ENCODE measurements around the gene CREG1.
"Not testable (repeated sequence)": the region's sequence is repeated elsewhere in the genome, so short reads cannot be mapped to it uniquely, and the experiment has no call there.

CREG1 gene

GRCh38 chr1:167561753-167562152, 8.2 kb upstream of the CREG1 start:
- Histone ChIP-seq H3K27me3 (ENCODE audit: control insufficient read depth, insufficient read depth, low read length) (no peaks in the 10 kb centered on the region), H3K9me3 (ENCODE audit: control insufficient read depth, low read length) (no peaks in the 10 kb centered on the region), H3K36me3 (ENCODE audit: control insufficient read depth, insufficient read depth, low read length) (no peaks in the 10 kb centered on the region), H3K4me1 (ENCODE audit: control insufficient read depth, insufficient read depth, low read length) (no peaks in the 10 kb centered on the region), H3K4me3 (ENCODE audit: low read length) (no peak overlapping the region), H3K9ac (ENCODE audit: low read length) (no peak overlapping the region)

DNA sequence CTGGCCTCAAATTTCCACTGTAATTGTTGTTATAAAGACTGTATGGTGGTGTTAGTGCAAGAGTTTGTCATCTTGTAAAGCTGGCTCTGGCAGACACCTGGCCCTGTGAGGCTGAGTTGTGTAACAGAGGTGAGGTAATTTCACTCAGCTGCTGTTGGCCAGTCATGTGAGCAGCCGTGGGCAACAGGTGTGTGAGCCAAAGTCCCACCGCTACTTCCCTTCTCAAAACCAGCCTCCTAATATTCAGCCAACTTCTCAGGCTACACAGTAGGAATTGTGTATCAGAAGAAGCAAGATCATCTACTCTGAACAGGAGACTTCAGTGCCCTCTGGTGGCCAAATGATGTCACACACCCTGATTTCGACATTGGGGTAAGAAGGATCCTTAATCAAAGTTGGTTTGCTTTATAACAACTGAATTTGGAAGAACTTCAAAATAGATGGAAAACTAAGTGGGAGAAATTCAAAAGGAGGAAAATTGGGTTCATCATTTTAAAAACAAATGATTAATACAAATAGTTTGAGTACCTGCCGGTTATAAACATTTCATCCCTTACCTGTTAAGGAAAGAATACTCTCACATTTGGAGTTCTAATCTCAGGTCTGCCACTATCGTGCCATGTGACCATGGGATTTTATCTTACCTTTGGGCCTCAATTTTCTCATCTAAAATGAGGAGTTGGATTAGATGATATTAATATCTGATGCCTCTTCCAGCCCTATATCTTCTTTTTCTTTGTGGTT, 2.6 kb upstream of the CREG1 start:
- H3K9ac ChIP-seq (ENCODE audit: low read length): no peak overlapping the region

GRCh38 chr1:167555072-167555471, 1.5 kb upstream of the CREG1 start:
- not testable (repeated sequence) for H3K9me3 ChIP-seq (ENCODE audit: control insufficient read depth, low read length); H3K27me3 ChIP-seq (ENCODE audit: control insufficient read depth, insufficient read depth, low read length); H3K36me3 ChIP-seq (ENCODE audit: control insufficient read depth, insufficient read depth, low read length); H3K4me3 ChIP-seq (ENCODE audit: low read length); H3K9ac ChIP-seq (ENCODE audit: low read length); H3K4me1 ChIP-seq (ENCODE audit: control insufficient read depth, insufficient read depth, low read length)

More for the DNA sequence above, 2.6 kb upstream of the CREG1 start:
- Histone ChIP-seq H3K36me3 (ENCODE audit: control insufficient read depth, insufficient read depth, low read length) (no peaks in the 10 kb centered on the region), H3K4me1 (ENCODE audit: control insufficient read depth, insufficient read depth, low read length) (no peaks in the 10 kb centered on the region), H3K27me3 (ENCODE audit: control insufficient read depth, insufficient read depth, low read length) (no peaks in the 10 kb centered on the region), H3K4me3 (ENCODE audit: low read length) (no peak overlapping the region), H3K9me3 (ENCODE audit: control insufficient read depth, low read length) (no peaks in the 10 kb centered on the region)

DNA sequence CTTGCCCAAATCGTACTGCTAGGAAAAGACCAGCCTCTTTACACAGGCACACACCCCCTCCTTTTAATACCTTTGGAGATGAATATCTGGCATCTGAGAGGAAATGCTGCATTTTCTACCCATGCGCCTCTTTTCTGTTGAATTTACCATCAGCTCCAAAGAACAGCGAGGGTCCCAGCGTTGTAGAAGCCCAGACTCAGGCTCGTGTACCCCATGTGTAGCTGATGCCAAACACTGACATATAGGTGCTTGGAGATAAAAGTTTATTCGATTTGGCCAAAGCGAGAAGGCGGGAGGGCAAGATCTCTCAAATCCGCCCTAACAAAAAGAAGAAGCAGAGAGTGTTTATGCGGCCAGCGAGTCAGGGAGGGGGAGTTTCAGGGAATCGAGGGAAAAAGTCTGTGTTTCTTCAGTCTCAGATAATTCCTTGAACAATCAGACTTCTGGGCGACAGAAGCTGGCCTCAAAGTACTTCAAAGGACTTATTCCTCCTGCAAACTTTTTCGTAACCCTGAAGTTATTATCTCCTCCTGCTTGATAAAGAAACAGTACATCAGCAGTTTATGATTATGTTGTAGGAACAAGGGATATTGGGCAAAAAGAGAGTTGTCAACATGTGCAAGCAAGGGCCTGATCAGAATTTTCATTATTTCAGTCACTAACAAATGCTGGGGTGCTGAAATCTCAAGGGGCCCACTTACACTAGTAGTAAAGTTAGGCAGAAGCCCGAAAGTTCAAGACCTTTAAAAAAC, 642 bp upstream of the CREG1 start:
- Histone ChIP-seq H3K9me3 (ENCODE audit: control insufficient read depth, low read length) (no peaks in the 10 kb centered on the region), H3K4me3 (ENCODE audit: low read length) (peak overlapping the region; percentile 27), H3K27me3 (ENCODE audit: control insufficient read depth, insufficient read depth, low read length) (no peaks in the 10 kb centered on the region), H3K4me1 (ENCODE audit: control insufficient read depth, insufficient read depth, low read length) (no peaks in the 10 kb centered on the region), H3K36me3 (ENCODE audit: control insufficient read depth, insufficient read depth, low read length) (no peaks in the 10 kb centered on the region), H3K9ac (ENCODE audit: low read length) (peak overlapping the region; percentile 59)

GRCh38 chr1:167551362-167551761, 2.2 kb downstream of the CREG1 start:
- H3K4me3 ChIP-seq (ENCODE audit: low read length): no peak overlapping the region
- no peaks in the 10 kb centered on the region for H3K9me3 ChIP-seq (ENCODE audit: control insufficient read depth, low read length)
- no peaks in the 10 kb centered on the region for H3K4me1 ChIP-seq (ENCODE audit: control insufficient read depth, insufficient read depth, low read length)
- no peaks in the 10 kb centered on the region for H3K27me3 ChIP-seq (ENCODE audit: control insufficient read depth, insufficient read depth, low read length)
- H3K9ac ChIP-seq (ENCODE audit: low read length): no peak overlapping the region
- no peaks in the 10 kb centered on the region for H3K36me3 ChIP-seq (ENCODE audit: control insufficient read depth, insufficient read depth, low read length)

- H3K36me3 ChIP-seq (ENCODE audit: control insufficient read depth, insufficient read depth, low read length): no peaks in the 10 kb centered on the region
- H3K4me1 ChIP-seq (ENCODE audit: control insufficient read depth, insufficient read depth, low read length): peaks cover 15% of the 10 kb centered on the region
- no peak overlapping the region for H3K4me3 ChIP-seq (ENCODE audit: low read length)
- no peak overlapping the region for H3K9ac ChIP-seq (ENCODE audit: low read length)
- no peaks in the 10 kb centered on the region for H3K27me3 ChIP-seq (ENCODE audit: control insufficient read depth, insufficient read depth, low read length)
- no peaks in the 10 kb centered on the region for H3K9me3 ChIP-seq (ENCODE audit: control insufficient read depth, low read length)
Measured at GRCh38 chr1:167548059-167548932, 5.3 kb downstream of the CREG1 start.

DNA sequence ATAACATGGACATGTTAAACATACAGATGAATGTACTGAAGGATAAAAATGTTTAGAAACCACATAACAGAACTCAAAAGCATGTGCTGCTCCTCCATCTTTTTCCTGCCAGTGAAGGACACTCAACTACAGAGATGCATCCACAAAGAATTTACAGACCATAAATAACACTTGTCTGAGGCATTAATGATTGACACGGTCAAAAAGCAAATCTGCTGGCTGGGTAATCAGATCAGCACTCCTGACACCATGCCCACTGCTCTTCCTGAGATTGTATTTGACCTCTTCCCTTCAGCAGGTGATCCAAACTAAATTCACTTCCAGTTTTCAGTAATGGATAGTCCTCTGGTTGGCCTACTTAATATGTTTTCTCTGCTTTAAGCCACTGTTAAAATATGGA, 6.6 kb downstream of the CREG1 start:
- Histone ChIP-seq H3K4me1 (ENCODE audit: control insufficient read depth, insufficient read depth, low read length) (peaks cover 15% of the 10 kb centered on the region), H3K9me3 (ENCODE audit: control insufficient read depth, low read length) (no peaks in the 10 kb centered on the region), H3K9ac (ENCODE audit: low read length) (no peak overlapping the region), H3K36me3 (ENCODE audit: control insufficient read depth, insufficient read depth, low read length) (no peaks in the 10 kb centered on the region), H3K27me3 (ENCODE audit: control insufficient read depth, insufficient read depth, low read length) (no peaks in the 10 kb centered on the region), H3K4me3 (ENCODE audit: low read length) (no peak overlapping the region)

DNA sequence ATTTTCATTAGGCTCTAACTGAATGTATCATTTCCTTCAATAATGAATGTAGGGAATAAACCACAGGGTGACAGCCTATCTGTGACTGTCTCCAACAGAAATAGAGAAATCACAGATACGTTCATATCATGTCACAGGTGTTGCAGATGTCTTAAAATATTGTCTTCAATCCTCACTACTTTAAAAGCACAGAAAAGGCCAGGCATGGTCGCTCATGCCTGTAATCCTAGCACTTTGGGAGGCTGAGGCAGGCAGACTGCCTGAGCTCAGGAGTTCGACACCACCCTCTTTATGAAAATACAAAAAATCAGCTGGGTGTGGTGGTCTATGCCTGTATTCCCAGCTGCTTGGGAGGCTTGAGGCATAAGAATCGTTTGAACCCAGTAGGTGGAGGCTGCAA, 8.2 kb downstream of the CREG1 start:
- H3K36me3 ChIP-seq (ENCODE audit: control insufficient read depth, insufficient read depth, low read length): no peaks in the 10 kb centered on the region
- no peak overlapping the region for H3K9ac ChIP-seq (ENCODE audit: low read length)
- no peaks in the 10 kb centered on the region for H3K9me3 ChIP-seq (ENCODE audit: control insufficient read depth, low read length)
- H3K4me3 ChIP-seq (ENCODE audit: low read length): no peak overlapping the region
- no peaks in the 10 kb centered on the region for H3K27me3 ChIP-seq (ENCODE audit: control insufficient read depth, insufficient read depth, low read length)
- peaks cover 15% of the 10 kb centered on the region for H3K4me1 ChIP-seq (ENCODE audit: control insufficient read depth, insufficient read depth, low read length)

DNA sequence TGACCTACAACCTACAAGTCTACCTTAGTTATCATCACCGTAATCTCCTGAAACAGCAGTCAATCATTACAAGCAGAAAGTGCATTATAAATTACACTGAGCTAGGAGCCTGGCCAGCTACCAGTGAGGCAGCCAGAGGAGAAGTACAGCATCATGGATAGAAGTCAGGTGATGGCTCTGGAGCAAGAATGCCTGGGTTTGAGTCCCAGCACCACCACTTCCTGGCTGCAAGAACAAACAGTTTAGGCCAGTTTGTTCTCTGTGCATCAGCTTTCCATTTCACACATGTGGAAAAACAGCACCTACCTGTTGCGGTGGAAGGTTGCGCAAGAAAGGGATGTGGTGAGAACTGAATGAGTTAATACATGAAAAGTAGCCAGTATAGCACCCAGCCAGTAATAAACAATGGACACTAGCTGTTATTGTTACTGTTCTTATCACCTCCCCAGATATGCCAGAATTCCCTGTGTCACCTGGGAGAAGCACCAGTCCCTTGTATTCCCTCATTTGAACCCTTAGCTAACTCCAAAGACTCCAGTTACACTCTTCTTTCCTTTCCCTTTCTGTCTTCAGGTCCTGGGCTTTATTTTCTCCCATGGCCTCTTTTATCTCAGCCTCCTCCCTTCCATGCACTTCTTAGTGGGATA, 9.0 kb downstream of the CREG1 start:
- H3K9me3 ChIP-seq (ENCODE audit: control insufficient read depth, low read length): no peaks in the 10 kb centered on the region
- peaks cover 15% of the 10 kb centered on the region for H3K4me1 ChIP-seq (ENCODE audit: control insufficient read depth, insufficient read depth, low read length)
- no peak overlapping the region for H3K4me3 ChIP-seq (ENCODE audit: low read length)
- no peak overlapping the region for H3K9ac ChIP-seq (ENCODE audit: low read length)
- H3K36me3 ChIP-seq (ENCODE audit: control insufficient read depth, insufficient read depth, low read length): no peaks in the 10 kb centered on the region
- no peaks in the 10 kb centered on the region for H3K27me3 ChIP-seq (ENCODE audit: control insufficient read depth, insufficient read depth, low read length)

DNA sequence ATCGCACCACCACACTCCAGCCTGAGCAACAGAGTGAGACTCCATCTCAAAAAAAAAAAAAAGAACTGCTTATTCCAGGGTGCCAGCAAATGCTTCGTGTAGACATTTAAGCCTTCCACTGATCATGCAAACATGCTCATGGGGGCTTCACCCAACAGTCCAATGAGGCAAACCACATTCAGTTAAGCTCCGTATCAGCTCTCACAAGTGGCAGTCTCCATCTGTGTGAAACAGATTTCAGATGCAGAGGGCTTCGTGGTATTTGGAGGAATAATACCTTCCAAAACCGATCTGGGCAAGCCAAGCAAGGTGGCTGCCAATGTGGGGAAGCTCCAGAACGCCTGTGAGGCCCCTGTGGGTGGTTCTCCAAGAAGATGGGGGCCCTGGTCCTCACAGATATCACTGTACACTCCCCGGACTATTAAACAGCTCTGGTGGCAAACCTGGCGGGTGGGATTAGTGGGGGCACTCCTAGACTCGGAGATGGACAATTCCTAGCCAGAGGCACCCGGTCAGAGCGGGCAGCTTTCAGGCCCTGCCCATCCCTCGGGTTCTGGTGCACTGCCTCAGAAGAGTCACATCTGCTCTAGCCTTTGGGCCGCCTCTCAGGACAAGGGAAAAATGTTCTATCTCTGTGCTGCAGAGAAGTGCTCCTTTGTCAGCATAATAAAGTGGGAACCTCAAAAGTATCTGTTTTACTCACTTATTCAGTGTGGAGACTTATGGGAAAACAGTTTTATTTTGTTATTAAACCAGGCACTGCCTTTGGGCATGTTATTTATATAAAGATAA, 10.2 kb downstream of the CREG1 start:
- H3K36me3 ChIP-seq (ENCODE audit: control insufficient read depth, insufficient read depth, low read length): no peaks in the 10 kb centered on the region
- no peak overlapping the region for H3K4me3 ChIP-seq (ENCODE audit: low read length)
- H3K9me3 ChIP-seq (ENCODE audit: control insufficient read depth, low read length): no peaks in the 10 kb centered on the region
- H3K9ac ChIP-seq (ENCODE audit: low read length): no peak overlapping the region
- peaks cover 15% of the 10 kb centered on the region for H3K4me1 ChIP-seq (ENCODE audit: control insufficient read depth, insufficient read depth, low read length)
- no peaks in the 10 kb centered on the region for H3K27me3 ChIP-seq (ENCODE audit: control insufficient read depth, insufficient read depth, low read length)
